ENCODE results near the gene JPH2. TPM values are rescaled to one million over a fixed set of nuclear protein-coding genes. Genes with fewer than 3 reads are reported as not detected.
"Not testable (repeated sequence)": the region's sequence is repeated elsewhere in the genome, so short reads cannot be mapped to it uniquely, and the experiment has no call there.

The JPH2 gene
- total RNA-seq, 1 donor from 2014 or later = 1.5 TPM

DNA sequence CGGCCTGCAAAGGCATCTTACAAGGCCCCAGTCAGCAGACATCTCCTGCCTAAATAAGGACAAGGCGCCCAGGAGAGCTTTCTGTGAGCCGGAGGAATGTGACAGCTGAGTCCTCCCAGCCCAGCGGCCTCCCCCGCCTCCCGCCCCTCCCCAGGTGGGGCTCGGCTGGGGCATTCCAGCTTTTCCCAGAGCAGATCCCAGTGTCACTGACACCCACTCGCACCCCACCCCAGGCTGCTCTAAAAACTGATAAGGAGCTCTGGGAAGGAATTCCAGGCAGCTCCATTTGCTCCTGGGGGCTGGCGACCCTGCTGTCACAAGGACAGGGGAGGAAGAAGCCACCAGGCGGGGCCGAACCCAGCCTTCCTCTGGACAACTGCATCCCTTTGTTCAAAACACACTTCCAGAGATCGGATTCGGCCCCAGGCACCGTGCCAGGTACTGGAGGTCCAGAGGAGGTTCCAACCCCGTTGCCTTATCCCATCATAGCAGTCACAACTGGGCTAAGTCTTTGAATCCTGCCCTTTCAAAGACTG is 49.7 kb downstream of the JPH2 start:
- no peak for ATAC-seq
- no peak for DNase-seq (ENCODE audit: low spot score)
- intact Hi-C loops (cut with DNase I) = no loop called here

DNA sequence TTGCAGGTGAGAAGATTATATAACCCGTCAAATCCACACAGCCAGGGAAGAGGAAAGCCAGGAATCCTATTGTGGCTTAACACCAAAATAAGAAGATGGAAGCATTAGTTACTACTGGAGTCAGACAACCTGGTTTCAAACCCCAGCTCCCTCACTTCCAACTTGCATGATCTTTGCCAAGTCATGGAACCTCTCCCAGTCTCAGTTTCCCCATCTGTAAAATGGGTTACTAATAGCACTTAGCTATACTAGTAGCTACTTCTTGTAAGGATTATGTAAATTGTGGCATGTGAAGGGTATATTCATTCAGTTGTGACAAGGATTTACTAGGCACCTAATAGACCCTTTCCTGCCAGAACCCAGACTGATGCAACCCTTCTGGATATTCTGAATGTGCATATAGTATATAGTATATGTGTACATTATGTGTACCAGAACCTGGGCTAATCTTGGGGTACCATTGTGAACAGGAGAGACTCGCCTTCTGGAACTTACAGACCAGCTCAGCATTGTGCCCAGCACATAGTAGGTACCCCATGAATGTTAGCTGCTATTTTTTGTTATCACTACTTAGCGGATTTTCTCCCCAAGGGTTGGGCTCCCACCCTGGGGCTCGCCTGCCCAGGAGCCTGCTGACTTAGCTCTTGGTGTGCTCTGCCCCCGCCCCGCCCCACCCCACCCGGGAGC is 50.3 kb downstream of the JPH2 start:
- intact Hi-C loops (cut with DNase I) = no loop called here
- no peak for DNase-seq (ENCODE audit: low spot score)
- no peak for ATAC-seq

DNA sequence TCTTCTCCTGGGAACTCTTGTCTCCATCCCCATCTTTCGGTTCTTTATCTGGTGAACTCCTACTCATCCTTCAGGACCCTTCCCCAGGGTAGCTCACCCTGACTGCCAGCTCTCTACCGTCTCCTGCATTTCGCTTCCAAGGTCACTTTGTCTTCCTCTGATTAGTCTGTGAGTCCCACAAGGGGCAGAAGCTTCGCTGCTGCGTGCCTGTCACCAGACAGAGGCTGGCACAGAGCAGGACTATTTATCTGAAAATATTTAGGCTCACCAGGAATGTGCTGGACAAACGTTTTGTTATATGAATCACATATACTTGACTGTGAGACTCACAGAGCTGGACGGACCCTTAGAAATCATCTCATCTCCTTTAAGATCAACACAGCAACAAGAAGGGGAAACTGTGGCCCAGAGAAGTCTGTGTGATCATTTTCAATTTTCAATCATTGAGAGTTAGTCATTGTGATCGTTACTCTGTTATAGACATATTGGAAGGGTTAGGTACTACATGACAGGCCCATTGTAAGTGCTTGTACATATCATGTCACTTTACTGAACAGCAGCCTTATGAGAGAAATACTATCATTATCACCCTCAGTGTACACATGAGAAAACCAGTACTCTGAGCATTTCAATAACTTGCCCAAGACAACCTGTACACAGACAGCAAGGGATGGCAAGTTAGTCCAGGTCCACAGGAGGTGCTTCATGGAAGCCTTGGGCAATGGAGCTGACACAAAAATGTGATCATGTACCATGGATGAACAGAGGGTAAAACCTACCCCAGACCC is 51.4 kb downstream of the JPH2 start:
- intact Hi-C loops (cut with DNase I) = no loop called here
- DNase-seq (ENCODE audit: low spot score) (no peak), ATAC-seq (no peak)

DNA sequence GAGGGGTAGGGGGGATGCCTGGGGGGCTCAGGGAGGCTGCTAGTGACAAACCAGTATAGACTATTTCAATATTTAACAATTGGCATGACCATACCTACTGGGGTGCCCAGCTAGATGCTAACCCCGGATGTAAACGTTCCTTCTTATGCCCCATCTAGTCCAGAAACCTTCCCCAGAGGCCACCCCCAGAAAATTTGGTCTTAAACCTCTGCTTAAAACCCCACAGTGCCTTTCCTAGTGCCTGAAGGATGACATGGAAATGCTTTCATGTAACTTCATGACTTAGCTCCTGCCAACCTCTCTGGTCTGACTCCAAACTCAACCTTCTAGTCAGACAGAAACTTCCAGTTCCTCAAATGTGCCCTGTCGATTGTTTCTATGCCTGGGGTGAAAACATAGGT is 52.0 kb downstream of the JPH2 start:
- ATAC-seq = no peak
- intact Hi-C loops (cut with DNase I) = no loop called here
- DNase-seq (ENCODE audit: low spot score) = no peak

DNA sequence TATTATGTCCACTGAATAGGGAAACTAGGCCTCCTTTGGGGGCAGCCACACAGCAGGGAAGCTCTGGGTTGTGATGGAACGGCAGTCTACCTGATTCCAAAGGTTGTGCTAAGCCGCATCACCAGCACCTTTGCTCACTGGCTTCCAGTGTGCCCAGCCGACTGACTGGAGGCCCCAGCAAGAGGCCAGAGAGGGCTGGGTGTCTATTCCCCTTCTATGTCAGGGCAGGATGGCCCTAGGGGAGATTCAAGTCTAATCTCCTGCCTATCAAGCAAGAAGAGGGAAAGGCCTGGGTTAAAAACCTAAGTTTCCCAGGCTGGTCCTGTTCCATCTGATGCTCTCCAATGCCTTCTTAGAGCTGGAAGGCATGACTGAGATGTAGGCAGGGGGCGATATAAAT is 53.6 kb downstream of the JPH2 start:
- ATAC-seq (no peak), DNase-seq (ENCODE audit: low spot score) (no peak)
- intact Hi-C loops (cut with DNase I) = no loop called here

DNA sequence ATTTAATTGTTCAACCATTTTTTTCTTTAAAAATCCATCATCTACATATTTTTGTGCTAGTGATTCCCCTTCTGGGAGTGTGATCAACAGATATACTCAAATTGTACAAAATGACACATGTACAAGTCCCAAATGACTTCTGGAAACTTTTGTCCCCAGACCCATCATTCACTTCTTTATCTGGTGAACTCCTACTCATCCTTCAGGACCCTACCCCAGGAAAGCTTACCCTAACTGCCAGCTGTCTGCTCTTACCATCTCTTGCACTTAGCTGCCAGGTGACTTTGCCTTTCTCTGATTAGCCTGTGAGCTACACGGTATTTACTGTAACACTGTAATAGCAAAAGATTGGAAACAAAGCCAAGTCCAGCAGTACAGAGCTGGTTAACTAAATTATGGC is 55.3 kb downstream of the JPH2 start:
- intact Hi-C loops (cut with DNase I) = no loop called here
- DNase-seq (ENCODE audit: low spot score) (no peak), ATAC-seq (no peak)

GRCh38 chr20:44129911-44130718 is 56.9 kb downstream of the JPH2 start:
- intact Hi-C loops (cut with DNase I) = no loop called here
- DNase-seq (ENCODE audit: low spot score) (no peak), ATAC-seq (no peak)

DNA sequence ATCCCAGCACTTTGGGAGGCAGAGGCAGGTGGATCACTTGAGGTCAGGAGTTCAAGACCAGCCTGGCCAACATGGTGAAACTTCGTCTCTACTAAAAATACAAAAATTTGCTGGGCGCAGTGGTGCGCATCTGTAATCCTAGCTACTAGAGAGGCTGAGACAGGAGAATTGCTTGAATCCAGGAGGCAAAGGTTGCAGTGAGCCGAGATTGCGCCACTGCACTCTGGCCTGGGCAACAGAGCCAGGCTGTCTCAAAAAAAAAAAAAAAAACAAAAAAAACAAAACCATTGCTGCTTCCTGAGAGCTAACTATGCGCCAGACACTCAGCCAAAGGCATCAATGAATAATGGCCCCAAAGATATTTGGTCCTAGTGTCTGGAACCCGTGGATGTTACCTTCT is 57.7 kb downstream of the JPH2 start:
- ATAC-seq; DNase-seq (ENCODE audit: low spot score); intact Hi-C loops (cut with DNase I): not testable (repeated sequence)

GRCh38 chr20:44126445-44126844 is 60.5 kb downstream of the JPH2 start:
- DNase-seq (ENCODE audit: low spot score) (no peak), ATAC-seq (no peak)
- intact Hi-C loops (cut with DNase I) = no loop called here

DNA sequence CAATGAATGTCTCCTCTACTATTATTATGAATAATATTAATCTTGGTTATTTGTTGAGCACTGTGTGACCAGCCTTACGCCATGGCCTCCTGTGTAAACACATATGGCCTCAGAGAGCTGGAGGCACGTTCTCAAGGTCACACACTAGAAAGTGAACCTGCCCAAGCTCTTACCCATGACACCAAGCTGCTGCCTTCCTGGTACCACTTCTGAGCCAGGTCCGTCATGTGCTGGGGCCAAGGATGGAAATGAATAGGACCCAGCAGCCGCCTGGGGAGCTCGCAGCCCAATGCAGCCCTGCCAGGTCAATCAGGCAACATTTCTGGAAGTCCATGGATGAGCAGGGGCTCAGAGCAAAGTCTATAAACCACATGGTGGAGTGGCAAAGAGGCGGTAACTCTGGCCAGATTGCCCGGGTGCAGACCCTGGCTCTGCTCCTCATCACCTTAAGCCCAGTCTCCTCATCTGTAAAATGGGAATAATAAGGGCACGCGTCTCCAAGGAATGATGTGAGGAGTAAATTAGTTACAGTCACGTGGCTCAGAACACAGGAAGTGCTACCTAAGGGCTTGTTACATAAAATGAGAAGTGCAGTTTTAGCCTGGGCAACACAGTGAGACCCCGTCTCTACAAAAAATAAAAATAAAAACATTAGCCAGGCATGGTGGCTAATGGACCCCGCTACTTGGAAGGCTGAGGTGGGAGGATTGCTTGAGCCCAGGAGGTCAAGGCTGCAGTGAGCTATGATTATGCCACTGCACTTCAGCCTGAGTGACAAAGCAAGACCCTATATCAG is 61.5 kb downstream of the JPH2 start:
- DNase-seq (ENCODE audit: low spot score) (no peak), ATAC-seq (no peak)
- intact Hi-C loops (cut with DNase I) = no loop called here

- no peak for ATAC-seq
- no peak for DNase-seq (ENCODE audit: low spot score)
- intact Hi-C loops (cut with DNase I) = no loop called here
Measured at GRCh38 chr20:44123874-44124535, 63.0 kb downstream of the JPH2 start.

DNA sequence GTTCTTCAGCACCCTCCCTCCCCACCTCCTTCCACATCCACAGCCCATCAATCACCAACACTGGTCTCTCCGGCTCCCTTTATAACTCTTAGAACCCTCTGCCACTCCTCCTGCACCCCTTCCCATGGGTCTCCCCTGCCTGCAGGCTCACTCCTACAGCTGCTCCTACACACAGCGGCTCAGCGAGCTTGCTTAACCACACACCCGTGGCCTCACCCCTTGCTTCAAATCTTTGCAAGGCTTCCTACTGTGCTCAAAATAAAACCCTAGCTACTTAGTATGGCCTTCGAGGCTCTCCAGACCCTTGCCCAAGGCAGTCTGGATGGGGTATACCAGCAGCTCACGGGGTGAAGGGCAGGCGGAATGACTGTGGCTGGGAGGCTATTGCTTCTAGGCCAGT is 63.7 kb downstream of the JPH2 start:
- ATAC-seq = no peak
- intact Hi-C loops (cut with DNase I) = no loop called here
- DNase-seq (ENCODE audit: low spot score) = no peak

DNA sequence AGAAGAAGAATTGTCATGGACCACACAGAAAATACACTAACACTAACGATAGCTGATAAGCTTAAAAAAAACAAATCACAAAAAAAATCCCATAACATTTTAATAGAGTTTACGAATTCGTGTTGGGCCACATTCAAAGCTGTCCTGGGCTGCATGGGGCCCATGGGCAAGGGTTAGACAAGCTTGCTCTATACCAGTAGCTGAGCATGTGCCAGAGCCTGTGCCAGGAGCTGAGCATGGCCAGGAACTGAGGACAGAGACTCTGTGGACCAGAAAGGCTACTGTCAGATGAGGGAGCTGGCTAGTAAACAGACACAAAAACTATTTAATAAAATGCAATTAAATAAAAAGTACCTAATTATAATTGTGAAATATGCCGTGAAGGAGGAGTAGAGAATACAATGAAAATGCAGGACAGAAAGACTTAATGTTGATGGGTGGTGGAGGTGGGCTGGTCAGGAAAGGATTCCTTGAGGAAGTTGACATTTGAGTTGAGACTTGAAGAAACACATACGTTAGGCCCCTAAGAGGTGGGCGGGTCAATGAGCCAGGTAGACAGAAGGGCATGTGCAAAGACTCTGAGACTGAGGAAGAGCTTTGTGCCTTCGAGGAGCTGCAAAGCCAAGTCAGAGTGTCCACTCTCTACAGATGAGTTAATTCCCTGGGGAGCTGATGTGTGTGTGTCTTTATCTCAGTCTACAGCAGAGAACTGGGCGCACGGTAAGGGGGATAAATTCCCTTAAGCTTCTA is 66.1 kb downstream of the JPH2 start:
- ATAC-seq = no peak
- intact Hi-C loops (cut with DNase I) = no loop called here
- no peak for DNase-seq (ENCODE audit: low spot score)

DNA sequence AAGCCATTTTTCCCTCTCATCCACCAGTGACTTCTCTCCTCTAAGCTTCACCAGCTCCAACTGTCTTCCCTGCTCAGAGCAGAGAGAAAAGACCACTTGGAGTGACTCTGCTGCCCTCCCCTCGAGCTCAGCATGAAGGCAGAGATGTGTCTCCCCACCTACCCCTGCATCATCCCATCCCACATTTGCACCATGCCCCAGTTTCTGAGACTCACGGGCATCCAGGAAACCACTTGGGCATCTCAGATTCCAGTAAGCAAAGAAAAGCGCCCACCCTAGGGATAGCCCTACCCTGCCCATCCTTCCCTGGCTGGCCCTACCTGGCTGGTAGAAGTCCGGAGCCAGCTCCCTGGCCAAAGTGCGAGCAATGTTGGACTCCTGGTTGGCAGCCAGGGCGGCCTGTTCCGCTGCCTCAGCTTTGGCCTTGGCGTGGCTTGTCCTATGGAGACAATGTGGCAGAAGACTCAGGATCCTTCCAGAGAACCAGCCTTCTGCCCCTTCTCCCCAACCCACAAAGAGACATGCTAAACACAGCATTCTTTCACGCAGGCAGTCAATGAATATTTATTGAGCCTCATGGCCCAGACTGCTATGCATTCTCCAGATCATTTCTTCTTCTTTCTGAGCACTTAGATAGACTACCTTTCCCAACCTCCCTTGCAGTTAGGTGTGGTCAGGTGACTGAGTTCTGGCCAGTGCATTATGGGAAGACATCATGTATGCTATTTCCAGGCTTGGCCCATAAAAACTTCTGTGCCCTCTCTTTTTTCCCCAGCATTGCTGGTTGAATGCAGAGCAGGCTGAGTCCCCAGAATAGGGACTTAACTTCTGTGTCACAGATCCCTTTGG is 68.6 kb downstream of the JPH2 start:
- intact Hi-C loops (cut with DNase I) = loop anchor here (10.0 kb wide), 1 partner anchor 66 kb away; the partner anchor contains the start of gene JPH2
- no peak for DNase-seq (ENCODE audit: low spot score)
- ATAC-seq = no peak

DNA sequence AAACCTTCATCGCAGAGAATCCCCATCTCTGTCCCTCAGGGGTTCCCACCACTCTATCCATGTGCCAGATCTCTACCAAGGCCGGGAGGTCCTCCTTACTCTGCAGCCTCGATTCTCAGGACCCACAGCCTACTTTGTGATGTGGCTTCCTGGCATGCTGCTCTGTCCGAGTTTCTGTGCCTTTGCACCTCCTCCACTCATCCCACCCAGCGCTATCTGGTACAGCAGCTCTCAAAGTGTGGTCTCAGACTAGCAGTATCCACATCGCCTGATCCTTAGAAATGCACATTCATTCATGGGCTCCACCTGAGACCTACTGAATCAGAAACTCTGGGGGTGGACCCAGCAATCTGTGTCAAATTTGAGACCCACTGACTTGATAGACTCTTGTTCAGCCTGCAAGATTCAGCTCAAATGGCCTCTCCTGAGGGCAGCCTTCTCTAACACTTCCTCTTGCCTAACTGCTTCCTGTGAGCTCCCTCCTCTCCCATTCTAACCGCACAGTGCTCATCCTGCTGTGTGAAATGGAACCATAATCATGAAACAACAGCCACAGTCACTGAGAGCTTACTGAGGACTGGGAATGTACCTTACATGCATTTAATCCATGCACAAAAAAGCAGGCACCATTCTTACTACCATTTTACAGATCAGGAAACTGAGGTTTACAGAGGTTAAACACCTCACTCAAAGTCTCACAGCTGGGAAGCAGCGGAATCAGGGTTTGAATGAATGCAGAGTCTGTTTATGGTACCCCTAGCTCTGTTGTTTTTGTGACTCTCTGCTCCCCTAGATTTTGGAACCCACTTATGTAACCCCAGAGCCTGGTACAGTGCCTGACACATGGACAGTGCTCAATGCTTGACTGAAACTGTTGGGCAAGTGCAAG is 69.4 kb downstream of the JPH2 start:
- intact Hi-C loops (cut with DNase I) = loop anchor here (10.0 kb wide), 1 partner anchor 67 kb away; the partner anchor contains the start of gene JPH2
- DNase-seq (ENCODE audit: low spot score) = no peak
- no peak for ATAC-seq
